GM23248 (cell line): Measurements from ENCODE around the gene HERC2. TPM values are rescaled to one million over a fixed set of nuclear protein-coding genes. Genes with fewer than 3 reads are reported as not detected.

Source experiments
- DNase-seq: peaks from one replicate; pipeline ENCODE4 v3.0.0-alpha.2; 2015
- H2AFZ ChIP-seq: fragments of 200-600 bp; sonication (generic); 2 replicates; pipeline ENCODE4 v1.6.1; 2016; ENCODE audit warnings: antibody characterized with exemption
- H3F3A ChIP-seq: fragments of 200-600 bp; sonication (generic); 2 replicates; pipeline ENCODE4 v1.6.1; 2016; ENCODE audit warnings: mild to moderate bottlenecking, antibody characterized with exemption, mixed run types; ENCODE audit not compliant: insufficient read depth
- H3K27ac ChIP-seq: fragments of 200-600 bp; sonication (generic); 2 replicates; pipeline ENCODE4 v1.5.1; 2016; ENCODE audit warnings: mild to moderate bottlenecking
- H3K27me3 ChIP-seq: fragments of 200-600 bp; sonication (generic); replicated peaks from 2 replicates; pipeline ENCODE4 v1.6.1; 2016; ENCODE audit warnings: mild to moderate bottlenecking; ENCODE audit not compliant: insufficient read depth
- H3K36me3 ChIP-seq: fragments of 200-600 bp; sonication (generic); 2 replicates; pipeline ENCODE4 v1.6.1; 2016; ENCODE audit warnings: low read depth, mild to moderate bottlenecking
- H3K4me1 ChIP-seq: fragments of 200-600 bp; sonication (generic); 2 replicates; pipeline ENCODE4 v1.6.1; 2016; ENCODE audit warnings: mild to moderate bottlenecking; ENCODE audit not compliant: insufficient read depth
- H3K4me2 ChIP-seq: fragments of 200-600 bp; sonication (generic); one replicate; pipeline ENCODE4 v1.6.1; 2016; ENCODE audit warnings: mild to moderate bottlenecking; ENCODE audit not compliant: unreplicated experiment
- H3K4me3 ChIP-seq: fragments of 200-600 bp; sonication (generic); 2 replicates; pipeline ENCODE4 v1.5.1; 2016; ENCODE audit warnings: mild to moderate bottlenecking
- H3K79me2 ChIP-seq: fragments of 200-600 bp; sonication (generic); 2 replicates; pipeline ENCODE4 v1.6.1; 2016; ENCODE audit warnings: mild to moderate bottlenecking; ENCODE audit not compliant: insufficient read depth
- H3K9ac ChIP-seq: fragments of 200-600 bp; sonication (generic); 2 replicates; pipeline ENCODE4 v1.6.1; 2016; ENCODE audit warnings: mild to moderate bottlenecking
- H3K9me2 ChIP-seq: fragments of 200-600 bp; sonication (generic); 2 replicates; pipeline ENCODE4 v1.6.1; 2016; ENCODE audit warnings: mixed run types, mild to moderate bottlenecking, moderate library complexity; ENCODE audit not compliant: insufficient read depth
- H3K9me3 ChIP-seq: fragments of 200-600 bp; sonication (generic); one replicate; pipeline ENCODE4 v1.6.1; 2017; ENCODE audit warnings: low read depth
- H4K20me1 ChIP-seq: fragments of 200-600 bp; sonication (generic); 2 replicates; pipeline ENCODE4 v1.6.0; 2016; ENCODE audit not compliant: insufficient read depth
- EZH2 ChIP-seq: fragments of 200-600 bp; sonication (generic); IDR thresholded peaks from 2 replicates; pipeline ENCODE4 v1.6.1; 2018; ENCODE audit warnings: antibody characterized with exemption, mild to moderate bottlenecking; ENCODE audit not compliant: insufficient read depth, poor library complexity, severe bottlenecking
- EZH2phosphoT487 ChIP-seq: fragments of 200-600 bp; sonication (generic); IDR thresholded peaks from 2 replicates; pipeline ENCODE4 v1.6.1; 2018; ENCODE audit warnings: antibody characterized with exemption, moderate library complexity, mild to moderate bottlenecking, low read depth; ENCODE audit not compliant: insufficient read depth
- WGBS, 2 experiments: methylation state at CpG; one replicate each; pipeline ENCODE4 v1.1.6; 2015 to 2017; ENCODE audit warnings: low lambda C conversion rate in 2 of 2, low coverage in 1 of 2; ENCODE audit errors: missing lambda C conversion rate in 2 of 2; 5-methylcytosine and 5-hydroxymethylcytosine counted together
- in situ Hi-C: fragments of 300-500 bp; cut with MboI; formaldehyde crosslinking; loops from 2 replicates; pipeline ENCODE4 v1.15.0; 2020
- polyA plus RNA-seq: library from polyadenylated mRNA; unstranded; fragments of >200 nt; fragmentation: Nextera tagmentation; extraction: Ambion mirVana; gene quantifications from 2 replicates; pipeline ENCODE4 v1.2.1, GENCODE V29; 2016
- total RNA-seq: library from RNA; depleted of rRNA; stranded (reverse); fragments of >200 nt; shearing (Covaris generic); gene quantifications from 2 replicates; pipeline ENCODE4 v1.2.3, GENCODE V29; 2014

HERC2 gene
- total and polyA plus RNA-seq, 2 experiments from 2014 or later: 28.7 to 36.6 TPM

DNA sequence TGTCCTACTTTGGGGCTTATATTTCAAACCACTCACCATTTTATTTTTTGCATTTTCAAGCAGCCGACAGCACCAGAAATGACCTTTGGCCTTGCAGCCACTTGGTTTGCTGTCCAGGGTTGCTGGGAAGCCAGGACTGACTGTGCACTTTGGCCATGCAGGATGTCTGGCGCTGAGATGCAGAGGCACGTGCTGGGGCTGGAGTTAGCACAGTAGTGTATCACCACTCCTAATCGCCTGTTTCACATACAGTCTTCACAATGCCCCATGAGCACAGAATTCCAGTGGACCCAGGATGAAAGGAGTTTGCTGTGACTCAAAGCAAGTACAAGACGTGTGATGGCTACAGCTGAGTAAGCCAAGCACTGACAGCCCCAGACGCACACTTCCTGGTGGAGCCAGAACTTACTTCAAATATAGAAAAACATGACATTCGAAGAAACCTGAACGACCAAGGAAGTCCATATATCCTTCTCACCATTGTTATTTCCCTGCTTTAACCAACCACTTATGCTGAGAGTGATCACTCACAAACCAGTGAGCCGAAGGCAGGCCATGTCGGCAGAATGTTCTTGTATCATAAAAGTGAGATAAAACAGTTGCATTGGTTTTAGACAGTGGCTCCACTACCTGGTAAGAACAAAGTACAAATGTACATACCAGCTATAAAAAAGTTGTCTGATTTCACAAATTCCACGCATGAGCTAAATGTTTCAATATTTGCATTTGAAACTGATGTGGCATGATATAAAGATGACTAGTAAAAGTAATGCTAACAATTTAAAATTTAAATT lies 238.9 kb downstream of the HERC2 start:
- Histone ChIP-seq H3K4me1 (no peaks in the 10 kb centered on the region), H3F3A (no peaks in the 10 kb centered on the region), H3K9me3 (no peaks in the 10 kb centered on the region), H3K27ac (no peak overlapping the region), H3K4me2 (no peak overlapping the region), H4K20me1 (no peaks in the 10 kb centered on the region), H3K9me2 (no peaks in the 10 kb centered on the region), H3K79me2 (no peaks in the 10 kb centered on the region), H3K36me3 (no peaks in the 10 kb centered on the region), H2AFZ (no peak overlapping the region), H3K27me3 (0 out of 2 replicates have a peak, but pooled peaks cover 6% of the 10 kb centered on the region), H3K4me3 (no peak overlapping the region), H3K9ac (no peak overlapping the region)
- DNase-seq: no peak
- TF ChIP-seq EZH2phosphoT487 (no peak), EZH2 (no peak)
- 46 to 50% methylated on average over 11 of the region's 11 CpGs for WGBS, 2 experiments
- in situ Hi-C loops: no loop called here

- no peak overlapping the region for H3K27ac ChIP-seq
- in situ Hi-C loops: no loop called here
- no peaks in the 10 kb centered on the region for H3F3A ChIP-seq
- DNase-seq: no peak
- no peaks in the 10 kb centered on the region for H3K9me2 ChIP-seq
- 83 to 84% methylated on average over 16 to 20 of the region's 20 CpGs for WGBS, 2 experiments
- H3K4me1 ChIP-seq: no peaks in the 10 kb centered on the region
- H3K9ac ChIP-seq: no peak overlapping the region
- H3K4me2 ChIP-seq: no peak overlapping the region
- H2AFZ ChIP-seq: no peak overlapping the region
- no peaks in the 10 kb centered on the region for H4K20me1 ChIP-seq
- H3K27me3 ChIP-seq: 0 out of 2 replicates have a peak, but pooled peaks cover 6% of the 10 kb centered on the region
- no peak overlapping the region for H3K4me3 ChIP-seq
- H3K79me2 ChIP-seq: no peaks in the 10 kb centered on the region
- no peaks in the 10 kb centered on the region for H3K36me3 ChIP-seq
- TF ChIP-seq EZH2phosphoT487 (no peak), EZH2 (no peak)
- H3K9me3 ChIP-seq: no peaks in the 10 kb centered on the region
Observed at GRCh38 chr15:28081594-28081993, 240.4 kb downstream of the HERC2 start.

DNA sequence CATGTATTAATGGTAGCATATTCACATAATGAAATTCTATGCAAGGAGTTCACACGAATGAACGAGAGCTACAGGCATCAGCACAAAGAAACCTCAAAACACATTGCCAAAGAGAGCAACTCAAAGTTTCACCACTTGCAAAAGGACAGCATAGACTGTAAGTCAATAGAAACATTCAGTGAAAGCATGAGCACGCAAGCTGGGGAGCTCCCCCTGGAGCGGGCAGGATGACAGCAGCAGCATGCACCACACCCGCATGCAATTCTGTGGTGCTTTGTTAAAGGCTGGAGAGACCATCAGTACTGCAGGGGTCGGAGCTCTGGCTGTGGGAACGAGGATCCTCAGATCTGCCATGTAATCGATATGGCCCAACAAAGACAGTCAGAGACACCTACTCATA lies 241.6 kb downstream of the HERC2 start:
- no peak overlapping the region for H3K27ac ChIP-seq
- no peak overlapping the region for H3K9ac ChIP-seq
- no peaks in the 10 kb centered on the region for H3K9me2 ChIP-seq
- 0 out of 2 replicates have a peak, but pooled peaks cover 6% of the 10 kb centered on the region for H3K27me3 ChIP-seq
- no peaks in the 10 kb centered on the region for H3F3A ChIP-seq
- H2AFZ ChIP-seq: no peak overlapping the region
- H3K79me2 ChIP-seq: no peaks in the 10 kb centered on the region
- no peak overlapping the region for H3K4me2 ChIP-seq
- H3K36me3 ChIP-seq: no peaks in the 10 kb centered on the region
- WGBS, 2 experiments: 2 to 3% methylated on average over 8 of the region's 8 CpGs
- no peak for DNase-seq
- H3K9me3 ChIP-seq: no peaks in the 10 kb centered on the region
- TF ChIP-seq EZH2phosphoT487 (no peak), EZH2 (no peak)
- no peaks in the 10 kb centered on the region for H3K4me1 ChIP-seq
- in situ Hi-C loops: no loop called here
- no peaks in the 10 kb centered on the region for H4K20me1 ChIP-seq
- no peak overlapping the region for H3K4me3 ChIP-seq

DNA sequence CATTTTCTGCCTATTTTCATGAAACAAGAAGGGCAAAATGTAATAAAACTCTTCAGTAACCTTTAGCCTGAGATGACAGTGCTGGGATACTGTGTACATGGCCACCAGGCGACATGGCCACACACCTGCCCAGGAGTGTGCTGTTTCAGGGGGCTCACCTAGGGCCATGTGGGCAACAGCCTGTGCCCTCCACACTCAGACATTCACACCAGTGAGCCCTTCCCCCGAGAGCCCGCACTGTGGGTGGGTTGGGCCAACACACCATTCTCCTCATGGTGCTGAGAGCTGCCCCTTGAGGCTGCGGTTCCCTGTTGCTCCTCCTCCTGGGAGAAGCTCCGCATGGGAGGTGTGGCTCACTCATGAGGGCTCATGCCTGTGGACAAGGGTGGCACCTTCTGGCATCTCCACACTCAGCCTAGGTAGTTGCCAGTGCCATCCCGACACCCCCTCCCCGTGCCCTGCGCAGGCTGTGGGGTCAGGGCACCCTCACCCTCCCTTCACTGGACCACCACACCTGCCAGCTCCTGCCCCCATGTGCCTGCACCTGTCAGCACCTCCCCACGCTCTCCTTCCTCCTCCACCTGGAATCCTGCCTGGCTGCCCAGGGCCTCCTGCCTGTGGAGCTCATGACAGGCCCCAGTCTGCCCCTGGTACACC lies 242.5 kb downstream of the HERC2 start:
- WGBS, 2 experiments: 62 to 71% methylated on average over 9 of the region's 9 CpGs
- no peaks in the 10 kb centered on the region for H4K20me1 ChIP-seq

More for the DNA sequence above, 242.5 kb downstream of the HERC2 start:
- in situ Hi-C loops: no loop called here
- no peak overlapping the region for H2AFZ ChIP-seq
- no peaks in the 10 kb centered on the region for H3K4me1 ChIP-seq
- H3K4me2 ChIP-seq: no peak overlapping the region
- no peak for TF ChIP-seq EZH2
- TF ChIP-seq EZH2phosphoT487: no peak
- no peaks in the 10 kb centered on the region for H3K36me3 ChIP-seq
- H3K27ac ChIP-seq: no peak overlapping the region
- no peak for DNase-seq
- no peaks in the 10 kb centered on the region for H3K9me3 ChIP-seq
- no peak overlapping the region for H3K9ac ChIP-seq
- 0 out of 2 replicates have a peak, but pooled peaks cover 6% of the 10 kb centered on the region for H3K27me3 ChIP-seq
- no peaks in the 10 kb centered on the region for H3K9me2 ChIP-seq
- H3K79me2 ChIP-seq: no peaks in the 10 kb centered on the region
- no peak overlapping the region for H3K4me3 ChIP-seq
- no peaks in the 10 kb centered on the region for H3F3A ChIP-seq
